Keratinocyte (primary cell): ENCODE results near the gene MAL.

Experiments
- EZH2 ChIP-seq: IDR thresholded peaks from one replicate; pipeline ENCODE4 v1.6.1; 2012; ENCODE audit warnings: inconsistent platforms, mild to moderate bottlenecking, low read length, moderate library complexity
- TF ChIP-seq, protein P1 (sequence below), 3 experiments: IDR thresholded peaks in 1 of 3; conservative IDR thresholded peaks in 1 of 3; optimal IDR thresholded peaks in 1 of 3; 2 replicates in 2 of 3; 3 replicates in 1 of 3; pipeline versions ENCODE3 to v1.5.1; 2011; ENCODE audit warnings: low read length in 3 of 3, mild to moderate bottlenecking in 3 of 3, moderate library complexity in 2 of 3, control low read depth in 1 of 3, inconsistent platforms in 1 of 3; ENCODE audit not compliant: insufficient read depth in 2 of 3; ENCODE audit errors: extremely low read depth in 1 of 3

GRCh38 chr2:95007031-95007609 is 18.4 kb upstream of the MAL start:
- TF ChIP-seq, protein P1, sequence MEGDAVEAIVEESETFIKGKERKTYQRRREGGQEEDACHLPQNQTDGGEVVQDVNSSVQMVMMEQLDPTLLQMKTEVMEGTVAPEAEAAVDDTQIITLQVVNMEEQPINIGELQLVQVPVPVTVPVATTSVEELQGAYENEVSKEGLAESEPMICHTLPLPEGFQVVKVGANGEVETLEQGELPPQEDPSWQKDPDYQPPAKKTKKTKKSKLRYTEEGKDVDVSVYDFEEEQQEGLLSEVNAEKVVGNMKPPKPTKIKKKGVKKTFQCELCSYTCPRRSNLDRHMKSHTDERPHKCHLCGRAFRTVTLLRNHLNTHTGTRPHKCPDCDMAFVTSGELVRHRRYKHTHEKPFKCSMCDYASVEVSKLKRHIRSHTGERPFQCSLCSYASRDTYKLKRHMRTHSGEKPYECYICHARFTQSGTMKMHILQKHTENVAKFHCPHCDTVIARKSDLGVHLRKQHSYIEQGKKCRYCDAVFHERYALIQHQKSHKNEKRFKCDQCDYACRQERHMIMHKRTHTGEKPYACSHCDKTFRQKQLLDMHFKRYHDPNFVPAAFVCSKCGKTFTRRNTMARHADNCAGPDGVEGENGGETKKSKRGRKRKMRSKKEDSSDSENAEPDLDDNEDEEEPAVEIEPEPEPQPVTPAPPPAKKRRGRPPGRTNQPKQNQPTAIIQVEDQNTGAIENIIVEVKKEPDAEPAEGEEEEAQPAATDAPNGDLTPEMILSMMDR (optimal IDR thresholded peaks at IDR 0.05 in 1 of 3, IDR thresholded peaks at IDR 0.05 in 1 of 3, conservative IDR thresholded peaks at IDR 0.05 in 1 of 3; ENCODE audit: extremely low read depth in 1 of 3, insufficient read depth in 2 of 3, low read length in 3 of 3) = no peak
- TF ChIP-seq EZH2 = no peak
